HG02798 (cell line): ENCODE results near the gene TBC1D22A.

Source experiments
- ATAC-seq: cut with Tn5 transposase; IDR thresholded peaks from one replicate; pipeline ENCODE4 v1.9.1; 2021; ENCODE audit warnings: mild to moderate bottlenecking; ENCODE audit not compliant: unreplicated experiment, poor library complexity

TBC1D22A gene

DNA sequence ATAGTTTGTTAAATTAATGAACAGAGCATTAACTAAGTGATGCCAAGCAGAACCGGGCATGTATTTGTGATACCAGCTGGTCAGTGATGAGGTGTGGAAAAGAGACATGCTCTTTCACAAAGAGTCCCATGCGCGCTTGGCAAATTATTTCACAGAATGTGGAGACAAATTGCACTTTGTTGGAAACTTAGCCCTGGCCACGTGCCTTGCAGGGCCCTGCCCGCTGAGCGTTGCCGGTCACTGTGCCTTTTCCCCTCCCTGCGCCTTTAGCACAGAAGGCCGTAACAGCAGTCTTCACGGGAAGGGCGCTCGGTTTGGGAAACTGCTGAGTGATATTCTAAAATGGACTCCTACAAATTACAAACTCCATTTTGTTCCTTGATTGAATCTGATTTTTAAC lies 235.9 kb downstream of the TBC1D22A start:
- ATAC-seq, result no peak

DNA sequence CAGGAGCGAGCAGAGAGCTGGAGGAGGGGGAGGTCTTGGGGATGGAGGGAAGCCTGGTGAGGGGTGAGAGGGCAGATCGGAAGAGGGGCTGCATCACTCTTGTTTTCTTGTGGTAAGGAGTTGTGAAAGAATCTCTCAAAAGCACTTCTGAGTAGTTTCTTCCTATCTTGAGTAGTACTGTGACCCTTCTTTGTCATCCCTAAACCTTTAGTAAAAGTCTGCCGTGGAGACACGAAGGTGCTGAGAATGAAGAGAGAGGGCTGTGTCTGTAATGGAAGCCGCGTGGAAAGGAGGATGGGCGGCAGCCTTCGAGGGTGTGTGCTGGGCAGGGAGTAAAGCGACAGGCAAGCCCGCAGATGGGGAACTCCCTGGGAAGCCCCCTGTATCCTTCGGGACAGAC lies 237.8 kb downstream of the TBC1D22A start:
- ATAC-seq, result no peak

DNA sequence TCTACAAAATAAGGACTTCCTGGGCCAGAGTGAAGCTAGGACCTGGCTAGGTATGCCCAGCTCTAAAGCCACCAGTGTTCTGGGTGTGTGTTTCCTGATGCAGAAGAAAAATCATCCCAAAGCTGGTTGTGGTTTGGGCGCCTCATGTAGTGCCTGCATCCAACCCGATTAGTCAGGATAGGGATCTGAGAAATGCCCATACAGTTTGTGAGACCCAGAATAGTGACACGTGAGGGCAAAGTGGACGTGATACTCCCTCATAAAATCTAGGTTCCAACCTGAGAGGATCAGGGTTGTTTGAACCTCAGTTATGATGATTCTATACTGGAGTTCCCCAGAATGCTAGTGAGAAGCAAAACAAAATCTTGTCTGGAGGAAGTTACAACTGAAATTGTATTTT lies 238.4 kb downstream of the TBC1D22A start:
- ATAC-seq, result no peak

GRCh38 chr22:47001288-47001687 lies 238.8 kb downstream of the TBC1D22A start:
- no peak for ATAC-seq

DNA sequence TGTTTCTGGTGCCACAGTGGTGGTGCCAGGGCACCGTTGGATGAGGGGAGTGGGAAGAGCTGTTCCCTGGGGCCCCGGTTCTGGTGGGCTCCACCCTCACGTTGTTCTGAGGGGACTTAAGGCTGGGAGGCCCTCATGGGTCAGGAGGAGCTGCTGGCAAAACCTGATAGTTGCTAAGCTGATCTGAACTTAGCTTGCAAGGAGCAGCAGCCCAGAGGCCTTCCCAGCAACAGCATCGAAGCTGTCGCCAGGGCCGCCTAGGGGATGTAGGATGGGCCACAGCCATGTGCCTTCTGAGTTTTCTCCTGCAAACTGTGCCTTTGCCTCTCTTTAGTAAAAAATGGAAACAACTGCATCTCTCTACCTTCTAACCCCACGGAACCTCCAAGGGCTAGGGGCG lies 240.2 kb downstream of the TBC1D22A start:
- no peak for ATAC-seq

- ATAC-seq, result no peak
Measured at GRCh38 chr22:47005506-47006408, 243.3 kb downstream of the TBC1D22A start.

GRCh38 chr22:47006433-47006832 lies 244.0 kb downstream of the TBC1D22A start:
- no peak for ATAC-seq

DNA sequence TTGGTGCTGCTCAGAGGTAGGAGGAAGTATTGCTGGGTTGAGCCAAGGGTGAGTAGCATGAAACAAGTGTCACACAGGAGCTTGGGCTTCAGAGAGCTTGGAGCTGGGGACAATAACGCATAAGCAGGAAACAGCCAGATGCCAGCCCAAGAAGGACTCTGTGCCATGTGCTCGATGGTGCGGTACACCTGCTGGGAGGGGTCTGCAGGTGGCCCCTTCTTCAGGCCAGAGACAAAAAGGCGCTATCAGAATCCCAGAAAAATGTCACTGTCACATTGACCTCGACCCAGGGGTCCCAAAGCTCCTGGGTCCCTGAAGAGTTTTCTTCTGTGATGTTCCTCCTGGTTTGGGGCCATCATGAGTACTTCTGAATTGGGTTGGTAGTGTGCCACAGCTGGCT lies 244.4 kb downstream of the TBC1D22A start:
- ATAC-seq, result no peak

DNA sequence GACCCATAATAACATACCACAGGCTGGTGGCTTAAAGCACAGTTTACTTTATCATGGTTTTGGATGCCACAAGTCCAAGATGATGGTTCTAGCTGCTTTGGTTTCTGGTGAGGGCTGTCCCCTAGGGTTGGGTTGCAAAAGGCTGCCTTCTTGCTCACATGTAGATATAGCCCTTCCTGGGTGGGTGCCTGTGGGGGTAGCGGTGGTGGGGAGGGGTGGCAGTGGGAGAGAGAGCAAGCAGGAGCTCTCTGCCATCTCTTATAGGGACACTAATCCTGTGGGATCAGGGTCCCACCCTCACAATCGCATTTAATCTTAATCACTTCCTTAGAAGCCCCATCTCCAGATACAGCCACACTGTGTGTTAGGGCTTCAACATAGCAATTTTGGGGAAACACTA lies 245.0 kb downstream of the TBC1D22A start:
- ATAC-seq, result no peak

- no peak for ATAC-seq
Measured at GRCh38 chr22:47008208-47008885, 245.9 kb downstream of the TBC1D22A start.

DNA sequence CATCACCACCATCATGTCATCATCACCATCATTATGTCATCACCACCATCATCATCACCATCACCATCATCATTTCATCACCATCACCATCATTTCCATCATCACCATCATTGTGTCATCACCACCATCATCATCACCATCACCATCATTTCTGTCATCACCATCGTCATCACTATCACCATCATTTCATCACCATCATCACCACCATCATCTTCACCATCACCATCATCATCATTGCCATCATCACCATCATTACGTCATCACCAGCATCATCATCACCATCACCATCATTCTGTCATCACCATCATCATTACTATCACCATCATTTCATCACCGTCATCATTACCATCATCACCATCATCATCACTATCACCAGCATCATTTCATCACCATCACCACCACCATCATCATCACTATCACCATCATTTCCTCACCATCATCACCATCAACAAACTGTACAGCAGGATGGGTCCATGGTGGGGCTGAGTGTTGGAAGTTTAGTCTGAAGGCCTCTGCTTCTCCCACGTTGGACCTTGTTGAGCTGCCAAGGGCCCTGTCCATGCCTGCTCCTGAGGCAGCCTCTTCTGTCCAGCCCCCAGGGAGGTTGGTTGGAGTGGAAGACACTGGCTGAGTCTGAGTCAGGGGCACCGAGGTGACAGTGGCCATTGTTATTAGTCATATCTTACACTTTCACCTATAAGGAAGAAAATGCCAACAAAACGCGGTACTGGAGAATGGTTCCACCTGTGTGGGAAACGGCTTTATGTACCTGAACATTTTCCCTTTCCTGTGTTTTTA lies 247.1 kb downstream of the TBC1D22A start:
- ATAC-seq, result no peak

- no peak for ATAC-seq
Measured at GRCh38 chr22:47010211-47010610, 247.8 kb downstream of the TBC1D22A start.

- no peak for ATAC-seq
Measured at GRCh38 chr22:47011131-47011858, 248.8 kb downstream of the TBC1D22A start.

DNA sequence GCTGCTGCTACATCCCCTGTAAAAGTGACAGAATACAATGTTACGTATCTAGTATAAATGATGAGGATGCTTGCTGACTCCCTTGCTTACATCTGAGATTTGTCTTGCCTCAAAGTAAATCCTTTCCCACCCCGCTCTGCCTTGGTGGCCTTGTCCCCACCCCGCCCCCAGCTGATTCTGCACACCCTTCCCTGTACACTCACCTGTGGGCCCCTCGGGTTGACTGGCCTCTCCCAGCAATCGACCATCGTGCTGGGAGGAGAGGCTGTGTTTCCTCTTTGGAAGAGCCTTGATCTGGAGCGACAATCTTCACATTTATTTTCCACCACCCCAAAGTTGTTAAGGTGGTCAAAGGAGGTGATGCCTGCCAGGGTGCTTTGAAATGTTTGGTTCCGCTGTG lies 249.4 kb downstream of the TBC1D22A start:
- ATAC-seq, result no peak

DNA sequence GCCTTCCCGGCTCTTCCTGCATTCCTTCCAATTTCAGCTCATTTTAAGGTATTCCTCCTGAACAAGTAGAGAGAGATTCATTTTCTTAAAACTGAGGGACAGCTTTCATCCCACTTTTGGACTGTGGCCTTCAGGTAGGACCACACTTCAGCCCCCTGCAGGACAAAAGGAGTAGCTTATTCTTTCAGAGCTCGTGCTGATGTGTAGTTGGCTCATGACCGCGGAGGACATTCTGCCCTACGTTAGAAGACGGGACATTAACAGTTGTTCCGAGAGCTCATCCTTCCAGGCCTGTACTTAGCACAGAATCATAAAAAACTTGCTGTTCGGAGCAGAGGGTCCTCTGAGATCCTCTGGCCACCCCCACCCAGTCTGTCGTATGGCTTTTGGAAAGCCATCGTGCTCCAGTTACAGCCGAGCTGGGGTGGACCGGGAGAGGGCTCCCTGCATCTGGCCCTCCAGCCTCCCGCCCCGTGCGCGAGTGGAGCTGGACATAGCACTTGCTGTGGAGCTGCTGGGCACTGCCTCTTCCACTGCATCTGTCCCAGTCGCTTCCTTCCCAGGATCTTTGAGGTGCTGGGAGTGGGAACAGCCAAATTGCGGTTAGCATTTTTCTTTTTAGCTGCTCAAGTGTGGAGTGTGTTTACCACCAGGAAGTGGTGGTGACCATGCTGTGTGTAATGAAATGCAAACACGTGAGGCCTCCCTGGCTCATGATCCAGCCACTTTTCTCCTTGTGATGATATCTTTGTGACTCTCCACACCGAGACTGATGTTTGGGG lies 250.3 kb downstream of the TBC1D22A start:
- ATAC-seq, result no peak

DNA sequence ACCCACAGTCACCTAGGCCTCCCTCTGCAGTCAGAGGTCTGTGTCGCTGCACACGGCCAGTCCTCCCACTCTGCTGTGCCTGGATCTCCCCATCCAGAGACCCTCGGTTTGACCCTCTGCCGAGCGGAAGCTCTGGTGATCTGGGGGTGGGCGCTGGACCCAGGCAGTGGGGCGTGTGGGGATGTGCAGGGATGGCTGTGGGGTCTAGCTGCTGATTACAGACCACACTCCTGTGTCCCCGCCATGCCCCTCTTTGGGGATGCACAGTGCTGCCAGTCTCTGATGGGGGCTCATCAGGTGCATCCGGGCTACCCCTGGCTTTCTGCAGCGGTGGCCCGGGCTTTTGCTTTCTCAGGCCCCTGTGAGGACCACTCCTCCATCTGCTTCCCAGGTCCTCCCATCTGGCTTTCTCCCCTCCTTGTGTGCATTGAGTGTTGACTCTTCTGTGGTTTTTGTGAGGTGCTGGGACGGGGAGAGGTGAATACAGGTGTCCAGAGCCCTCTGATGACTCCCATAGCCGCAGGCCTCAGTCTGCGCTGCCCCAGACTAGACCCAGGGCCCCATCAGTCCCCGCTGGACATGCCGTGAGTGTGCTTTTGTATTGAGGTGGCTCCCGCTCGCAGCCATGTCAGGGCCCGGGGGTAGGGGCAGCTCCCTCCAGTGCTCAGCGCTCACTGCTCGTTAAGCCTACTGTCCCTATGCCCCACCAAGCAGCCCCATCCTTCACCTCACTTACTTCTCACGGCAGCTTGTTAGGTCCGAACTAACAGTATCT lies 251.6 kb downstream of the TBC1D22A start:
- no peak for ATAC-seq

GRCh38 chr22:47014636-47015345 lies 252.3 kb downstream of the TBC1D22A start:
- ATAC-seq, result no peak

DNA sequence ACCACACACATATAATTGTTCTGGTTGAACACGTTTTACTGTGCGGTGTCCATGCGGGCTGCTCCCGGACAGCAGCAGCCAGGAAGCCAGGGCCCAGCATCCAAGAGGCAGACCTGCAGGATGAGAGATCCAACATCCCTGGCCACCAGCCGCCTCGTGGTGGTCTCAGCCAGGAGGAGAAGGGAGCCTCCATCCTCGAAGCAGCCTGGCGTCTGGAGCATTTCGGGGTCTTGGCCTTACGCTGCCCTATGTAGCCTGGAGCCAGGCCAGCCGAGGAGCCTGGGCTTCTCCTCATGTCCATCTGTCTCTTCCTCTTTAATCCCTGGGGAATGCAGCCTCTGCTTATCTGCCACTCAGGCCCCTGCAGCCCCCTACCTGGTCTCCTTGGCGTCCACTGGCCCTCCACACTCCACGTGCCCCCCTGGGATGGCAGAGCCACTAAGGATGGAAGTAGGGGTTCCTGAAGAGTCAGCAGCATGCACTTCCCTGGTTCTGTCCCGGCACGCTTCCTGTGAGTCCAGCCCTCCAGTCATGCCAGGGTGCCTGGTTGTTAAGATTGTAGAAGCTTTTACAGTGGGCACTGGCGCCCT lies 253.2 kb downstream of the TBC1D22A start:
- ATAC-seq, result no peak
